Osteocyte (in vitro differentiated cells): ENCODE measurements around the gene CHRNA10. TPM values are rescaled to one million over a fixed set of nuclear protein-coding genes. Genes with fewer than 3 reads are reported as not detected.

ENCODE experiments used
- DNase-seq: peaks from one replicate; pipeline ENCODE4 v3.0.0; 2021; ENCODE audit warnings: mixed read lengths; ENCODE audit not compliant: unreplicated experiment; ENCODE audit errors: extremely low spot score
- H3K27ac Mint-ChIP-seq: one replicate; pipeline ENCODE4 v1.8.0; 2021; ENCODE audit warnings: mild to moderate bottlenecking, mixed read lengths; ENCODE audit not compliant: unreplicated experiment
- H3K27me3 Mint-ChIP-seq: one replicate; pipeline ENCODE4 v1.8.0; 2021; ENCODE audit warnings: mixed read lengths; ENCODE audit not compliant: unreplicated experiment
- H3K36me3 Mint-ChIP-seq: one replicate; pipeline ENCODE4 v1.8.0; 2021; ENCODE audit warnings: mixed read lengths; ENCODE audit not compliant: unreplicated experiment
- H3K4me1 Mint-ChIP-seq: one replicate; pipeline ENCODE4 v1.8.0; 2021; ENCODE audit warnings: mixed read lengths; ENCODE audit not compliant: unreplicated experiment
- H3K4me3 Mint-ChIP-seq: one replicate; pipeline ENCODE4 v1.8.0; 2021; ENCODE audit warnings: mild to moderate bottlenecking, moderate library complexity, mixed read lengths; ENCODE audit not compliant: unreplicated experiment
- H3K9me3 Mint-ChIP-seq: one replicate; pipeline ENCODE4 v1.8.0; 2021; ENCODE audit warnings: mixed read lengths; ENCODE audit not compliant: unreplicated experiment
- total RNA-seq: library from RNA; stranded (reverse); gene quantifications from 2 replicates; pipeline ENCODE4 v1.2.1, GENCODE V29; 2021
- TF ChIP-seq, protein P1 (sequence below): fragments of 200-600 bp; sonication (generic); IDR thresholded peaks from 2 replicates; pipeline ENCODE4 v1.5.0; 2021; ENCODE audit warnings: antibody characterized with exemption, mild to moderate bottlenecking, moderate library complexity

The CHRNA10 gene
- total RNA-seq, 1 donor from 2014 or later = 1.1 TPM

DNA sequence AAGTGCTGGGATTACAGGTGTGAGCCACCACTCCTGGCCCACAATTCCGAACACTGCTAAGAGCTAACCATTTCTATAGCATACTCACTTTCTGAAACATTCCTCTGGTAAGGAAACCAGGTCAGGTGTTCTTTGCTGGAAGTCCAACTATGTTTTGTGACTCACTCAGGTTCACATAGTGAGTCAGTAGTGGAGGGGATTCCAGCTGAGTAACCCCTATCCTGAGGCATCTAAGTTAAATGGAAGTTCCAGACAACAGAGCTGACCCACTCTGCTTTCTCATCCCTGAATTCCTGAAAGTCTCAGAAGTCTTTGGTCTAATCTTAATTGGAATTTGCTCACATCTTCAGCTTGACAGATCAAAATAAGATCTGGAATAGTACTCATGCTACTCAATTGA lies 3.0 kb upstream of the CHRNA10 start:
- TF ChIP-seq, protein P1, sequence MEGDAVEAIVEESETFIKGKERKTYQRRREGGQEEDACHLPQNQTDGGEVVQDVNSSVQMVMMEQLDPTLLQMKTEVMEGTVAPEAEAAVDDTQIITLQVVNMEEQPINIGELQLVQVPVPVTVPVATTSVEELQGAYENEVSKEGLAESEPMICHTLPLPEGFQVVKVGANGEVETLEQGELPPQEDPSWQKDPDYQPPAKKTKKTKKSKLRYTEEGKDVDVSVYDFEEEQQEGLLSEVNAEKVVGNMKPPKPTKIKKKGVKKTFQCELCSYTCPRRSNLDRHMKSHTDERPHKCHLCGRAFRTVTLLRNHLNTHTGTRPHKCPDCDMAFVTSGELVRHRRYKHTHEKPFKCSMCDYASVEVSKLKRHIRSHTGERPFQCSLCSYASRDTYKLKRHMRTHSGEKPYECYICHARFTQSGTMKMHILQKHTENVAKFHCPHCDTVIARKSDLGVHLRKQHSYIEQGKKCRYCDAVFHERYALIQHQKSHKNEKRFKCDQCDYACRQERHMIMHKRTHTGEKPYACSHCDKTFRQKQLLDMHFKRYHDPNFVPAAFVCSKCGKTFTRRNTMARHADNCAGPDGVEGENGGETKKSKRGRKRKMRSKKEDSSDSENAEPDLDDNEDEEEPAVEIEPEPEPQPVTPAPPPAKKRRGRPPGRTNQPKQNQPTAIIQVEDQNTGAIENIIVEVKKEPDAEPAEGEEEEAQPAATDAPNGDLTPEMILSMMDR = no peak
- H3K9me3 Mint-ChIP-seq = no peaks in the 10 kb centered on the region
- H3K27ac Mint-ChIP-seq = no peak overlapping the region
- no peaks in the 10 kb centered on the region for H3K4me1 Mint-ChIP-seq
- H3K4me3 Mint-ChIP-seq = no peak overlapping the region
- no peaks in the 10 kb centered on the region for H3K27me3 Mint-ChIP-seq
- no peak for DNase-seq
- H3K36me3 Mint-ChIP-seq = peaks cover 51% of the 10 kb centered on the region

DNA sequence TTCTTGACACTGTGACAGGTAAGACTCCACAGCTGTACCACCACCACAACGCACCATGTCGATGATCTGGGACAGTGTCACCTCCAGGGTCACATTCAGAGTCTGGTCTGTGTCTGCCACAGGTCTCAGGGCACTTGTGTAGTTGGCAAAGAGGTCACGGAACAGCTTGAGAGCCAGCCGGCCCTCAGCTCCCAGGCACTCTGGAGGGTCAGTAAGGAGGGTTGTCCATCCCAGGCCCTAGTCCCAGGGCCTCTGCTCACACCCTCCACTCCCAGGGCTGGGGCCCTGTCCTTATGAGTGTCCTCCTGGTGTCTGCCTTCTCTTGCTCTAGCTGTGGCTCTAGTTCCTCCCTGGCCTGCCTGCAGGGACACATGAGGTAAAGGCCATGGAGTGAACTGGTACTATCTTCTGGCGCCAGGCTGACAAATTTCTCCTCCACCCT lies 1.4 kb downstream of the CHRNA10 start:
- Mint-ChIP-seq H3K9me3 (no peaks in the 10 kb centered on the region), H3K4me1 (no peaks in the 10 kb centered on the region), H3K27ac (no peak overlapping the region), H3K27me3 (no peaks in the 10 kb centered on the region), H3K4me3 (no peak overlapping the region), H3K36me3 (peaks cover 37% of the 10 kb centered on the region)
- no peak for DNase-seq
- TF ChIP-seq, protein P1 = no peak

DNA sequence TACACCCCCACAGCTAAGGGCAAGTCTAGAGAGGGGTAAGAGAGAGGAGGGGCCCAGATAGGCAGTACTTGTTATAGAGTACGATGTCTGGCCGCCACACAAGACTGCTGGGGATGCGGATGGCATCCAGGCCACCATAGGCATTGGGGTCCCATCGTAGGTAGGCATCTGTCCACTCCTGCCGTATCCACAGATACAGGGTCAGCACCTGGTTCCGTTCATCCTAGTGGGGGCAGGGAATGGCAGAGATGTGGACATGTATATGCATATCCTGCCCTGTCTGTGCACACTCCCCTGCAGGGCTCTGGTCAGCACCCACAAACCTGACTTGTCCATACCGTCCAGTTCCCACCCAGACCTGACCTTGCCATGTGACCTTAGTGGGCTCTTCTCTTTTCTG lies 2.1 kb downstream of the CHRNA10 start:
- Mint-ChIP-seq H3K27me3 (no peaks in the 10 kb centered on the region), H3K4me1 (no peaks in the 10 kb centered on the region), H3K4me3 (no peak overlapping the region), H3K36me3 (peaks cover 33% of the 10 kb centered on the region), H3K9me3 (no peaks in the 10 kb centered on the region), H3K27ac (no peak overlapping the region)
- TF ChIP-seq, protein P1 = no peak
- DNase-seq = no peak

DNA sequence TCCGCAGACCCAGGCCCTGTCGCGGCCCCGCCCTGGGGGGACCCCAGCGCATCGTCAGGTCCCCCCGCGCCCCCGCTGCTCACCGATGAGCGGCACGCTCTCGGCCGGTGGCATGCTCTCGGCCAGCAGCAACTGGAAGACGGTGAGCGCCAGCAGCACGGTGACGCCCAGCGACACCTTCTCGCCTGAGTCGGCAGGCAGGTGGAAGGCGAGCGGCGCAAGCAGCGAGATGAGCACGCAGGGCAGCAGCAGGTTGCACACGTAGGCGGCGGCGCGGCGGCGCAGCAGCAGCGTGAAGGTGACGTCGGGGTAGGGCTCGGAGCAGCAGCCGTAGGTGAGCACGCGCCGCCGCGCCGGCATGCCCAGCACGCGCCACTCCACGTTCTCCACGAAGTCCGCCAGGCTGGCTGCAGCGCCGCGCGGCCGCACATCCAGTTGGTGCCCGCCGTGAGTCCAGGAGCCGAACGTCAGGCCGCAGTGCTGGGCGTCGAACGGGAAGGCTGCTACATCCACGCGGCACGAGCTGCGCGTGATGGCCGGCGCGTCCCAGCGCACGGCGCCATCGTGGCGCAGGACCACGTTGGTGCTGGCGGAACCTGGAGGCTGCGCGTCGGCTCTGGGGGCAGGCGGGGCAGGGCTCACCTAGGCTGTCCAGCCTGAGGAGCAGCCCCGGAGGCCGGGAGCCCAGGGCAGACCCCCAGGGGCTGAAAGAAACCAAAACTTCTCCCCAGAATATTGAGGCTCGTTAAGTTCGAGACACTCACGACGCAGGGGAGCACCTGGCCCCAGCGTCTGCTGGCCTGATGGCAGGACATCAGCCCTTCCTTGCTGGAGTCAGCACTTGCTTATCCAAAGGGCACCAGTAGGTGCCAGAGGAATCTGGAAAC lies 3.8 kb downstream of the CHRNA10 start:
- no peak for DNase-seq

DNA sequence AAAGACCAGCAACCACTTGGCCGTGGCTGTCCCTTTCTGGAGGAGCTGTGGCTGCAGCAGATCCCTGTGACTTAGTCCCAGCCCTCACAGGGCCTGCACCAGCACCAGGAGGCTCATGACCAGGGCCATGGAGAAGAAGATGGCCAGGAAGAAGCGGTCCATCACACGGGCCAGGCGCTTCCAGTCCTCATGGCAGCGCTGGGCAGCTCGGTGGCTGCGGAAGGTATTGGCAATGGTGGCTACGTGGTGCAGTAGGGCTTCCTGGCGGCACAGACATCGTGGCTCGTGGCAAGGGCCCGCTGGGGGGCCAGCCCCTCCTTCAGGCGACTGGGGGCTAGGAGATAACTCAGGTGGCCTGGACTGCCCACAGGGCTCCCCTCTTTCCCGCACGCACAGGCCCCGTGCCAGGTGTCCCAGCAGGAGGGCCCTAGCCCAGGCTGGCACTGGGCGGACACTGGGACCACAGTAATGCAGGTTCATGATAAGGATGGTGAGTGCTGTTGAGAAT lies 5.1 kb downstream of the CHRNA10 start:
- H3K4me1 Mint-ChIP-seq = no peaks in the 10 kb centered on the region
- no peak overlapping the region for H3K4me3 Mint-ChIP-seq
- no peak for DNase-seq
- no peak overlapping the region for H3K27ac Mint-ChIP-seq
- TF ChIP-seq, protein P1 = no peak
- H3K36me3 Mint-ChIP-seq = peaks cover 22% of the 10 kb centered on the region
- H3K9me3 Mint-ChIP-seq = no peaks in the 10 kb centered on the region
- H3K27me3 Mint-ChIP-seq = no peaks in the 10 kb centered on the region

More for the DNA sequence above, 3.8 kb downstream of the CHRNA10 start:
- TF ChIP-seq, protein P1 = no peak
- H3K27ac Mint-ChIP-seq = no peak overlapping the region
- H3K36me3 Mint-ChIP-seq = peaks cover 23% of the 10 kb centered on the region
- H3K4me1 Mint-ChIP-seq = no peaks in the 10 kb centered on the region
- H3K9me3 Mint-ChIP-seq = no peaks in the 10 kb centered on the region
- no peaks in the 10 kb centered on the region for H3K27me3 Mint-ChIP-seq
- H3K4me3 Mint-ChIP-seq = no peak overlapping the region
